Stimulated activated CD8-positive, alpha-beta memory T cell treated with anti-CD3 and anti-CD28 coated beads, Interleukin-7, amount 100 ng/mL, for 24 hours (primary cell): ENCODE data around the gene PRSS21.

Experiments used
- DNase-seq: peaks from one replicate; pipeline ENCODE4 v3.0.0-alpha.2; 2020; ENCODE audit warnings: low read depth

Gene PRSS21

DNA sequence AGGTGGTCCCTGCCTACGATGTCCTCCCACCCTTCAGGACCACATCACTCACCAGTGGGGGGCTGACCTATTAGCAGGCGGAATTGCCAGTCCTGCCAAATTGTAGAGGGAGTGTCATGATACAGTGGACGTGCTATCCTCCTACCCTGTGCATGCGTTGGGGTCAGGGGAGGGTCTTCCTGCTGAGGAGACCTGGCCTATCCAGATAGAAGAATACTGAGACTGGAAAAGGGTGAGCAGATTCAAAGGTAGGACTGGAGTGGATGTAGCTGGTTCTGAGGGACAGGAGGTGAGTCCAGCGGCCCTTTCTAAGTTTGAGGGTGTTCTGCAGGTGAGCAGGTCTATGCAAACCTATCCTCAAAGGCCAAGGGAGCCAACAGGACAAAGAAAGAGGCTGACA, 10.8 kb upstream of the PRSS21 start:
- DNase-seq = no peak

DNA sequence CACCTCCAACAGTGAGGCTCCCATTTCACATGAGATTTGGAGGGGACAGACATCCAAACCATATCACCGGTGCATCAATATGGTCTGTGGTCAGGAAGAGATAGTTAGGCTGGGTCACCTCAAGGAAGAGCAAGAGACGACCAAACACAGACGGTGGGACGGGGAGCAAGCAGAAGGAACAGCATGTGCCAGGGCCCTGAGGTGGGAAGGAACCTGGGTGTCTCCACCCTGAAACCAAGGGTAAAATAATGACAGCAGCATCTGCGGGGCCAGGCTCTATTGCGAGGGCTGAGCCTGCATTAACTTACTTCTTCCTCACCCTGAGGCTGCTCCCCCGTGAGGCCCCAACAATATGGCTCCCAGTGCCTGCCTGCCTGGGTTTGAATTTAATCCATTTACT, 8.9 kb upstream of the PRSS21 start:
- no peak for DNase-seq

GRCh38 chr16:2809149-2809760, 7.8 kb upstream of the PRSS21 start:
- DNase-seq = no peak

- DNase-seq = no peak
Observed at GRCh38 chr16:2810651-2811050, 6.4 kb upstream of the PRSS21 start.

DNA sequence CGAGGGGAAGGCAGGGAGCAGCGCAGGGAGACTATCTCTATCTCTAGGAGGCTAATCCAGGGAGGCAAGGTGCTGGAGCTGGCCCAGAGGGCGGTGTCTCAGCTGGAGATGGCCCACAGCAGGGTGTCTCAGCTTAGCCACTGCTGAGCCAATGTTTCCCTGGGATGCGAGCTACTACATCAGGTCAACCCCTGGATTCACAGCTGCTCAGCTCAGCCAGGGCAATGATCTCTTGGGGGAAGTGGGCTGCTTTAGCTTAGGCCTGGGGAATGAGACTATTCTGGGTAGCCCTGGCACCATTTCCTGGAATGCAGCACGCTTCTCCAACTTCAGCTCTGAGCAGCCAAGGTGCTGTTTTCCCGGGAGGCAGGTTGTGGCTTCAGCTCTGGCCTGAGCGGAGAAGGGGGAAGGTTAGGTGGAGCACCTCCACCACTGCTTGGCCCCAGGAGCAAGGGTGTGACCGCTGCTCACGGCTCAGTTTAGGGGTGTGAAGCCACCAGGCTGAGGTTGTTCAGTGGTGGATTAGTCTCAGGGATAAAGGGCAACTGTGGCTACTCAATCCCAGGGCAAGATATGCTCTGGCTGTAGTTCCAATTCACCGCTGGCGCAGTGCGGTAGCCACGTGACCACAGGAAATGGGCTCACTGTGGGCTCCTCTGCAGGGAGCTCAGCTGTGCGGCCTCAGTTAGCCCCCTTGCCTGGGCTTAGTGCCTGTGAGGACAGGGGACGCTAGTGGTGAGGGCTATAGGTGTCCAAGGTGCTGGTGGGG, 5.2 kb upstream of the PRSS21 start:
- DNase-seq = no peak

DNA sequence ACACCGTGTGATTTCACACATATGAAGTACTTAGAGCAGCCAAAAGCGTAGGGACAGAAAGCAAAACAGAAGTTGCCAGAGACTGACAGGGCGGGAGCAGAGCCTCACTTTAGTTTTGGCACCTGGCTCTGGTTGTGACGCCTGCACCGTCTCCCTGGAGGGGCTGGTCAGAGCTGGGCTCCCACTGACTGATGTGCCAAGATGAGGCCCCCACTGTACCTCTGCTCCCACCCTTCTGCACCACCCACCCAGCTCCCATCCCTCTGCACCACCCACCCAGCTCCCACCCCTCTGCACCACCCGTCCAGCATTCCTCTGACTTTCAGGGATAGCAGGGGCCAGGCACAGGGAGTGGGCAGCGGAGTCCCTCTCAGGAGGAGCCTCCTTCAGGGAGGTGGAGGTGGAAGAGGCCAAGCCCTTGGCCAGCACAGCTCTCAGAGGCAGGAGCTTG, 3.2 kb upstream of the PRSS21 start:
- no peak for DNase-seq

GRCh38 chr16:2814551-2815298, 2.3 kb upstream of the PRSS21 start:
- no peak for DNase-seq

DNA sequence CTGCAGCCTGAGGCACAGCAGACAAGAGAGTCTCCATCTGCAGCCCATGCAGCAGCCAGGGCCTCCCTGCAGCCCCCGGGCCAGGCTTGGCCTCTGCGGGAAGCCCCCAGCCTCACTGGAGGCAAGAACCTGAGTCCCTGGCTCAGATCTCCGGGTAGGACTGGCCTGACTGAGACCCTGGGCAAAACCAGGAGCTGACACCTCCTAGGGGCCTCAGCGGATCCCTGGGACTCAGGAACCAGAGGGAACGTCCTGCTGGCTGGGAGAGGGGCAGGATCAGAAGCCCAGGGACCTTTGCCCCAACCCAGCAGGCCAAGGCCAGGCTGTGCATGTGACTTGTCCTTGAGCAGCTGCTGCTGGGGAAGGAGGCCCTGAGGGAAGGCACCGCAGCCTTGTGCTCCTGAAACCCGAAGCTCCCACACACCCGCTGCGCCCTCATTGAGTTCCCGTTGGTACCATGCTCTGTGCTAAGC, 1.7 kb upstream of the PRSS21 start:
- no peak for DNase-seq

DNA sequence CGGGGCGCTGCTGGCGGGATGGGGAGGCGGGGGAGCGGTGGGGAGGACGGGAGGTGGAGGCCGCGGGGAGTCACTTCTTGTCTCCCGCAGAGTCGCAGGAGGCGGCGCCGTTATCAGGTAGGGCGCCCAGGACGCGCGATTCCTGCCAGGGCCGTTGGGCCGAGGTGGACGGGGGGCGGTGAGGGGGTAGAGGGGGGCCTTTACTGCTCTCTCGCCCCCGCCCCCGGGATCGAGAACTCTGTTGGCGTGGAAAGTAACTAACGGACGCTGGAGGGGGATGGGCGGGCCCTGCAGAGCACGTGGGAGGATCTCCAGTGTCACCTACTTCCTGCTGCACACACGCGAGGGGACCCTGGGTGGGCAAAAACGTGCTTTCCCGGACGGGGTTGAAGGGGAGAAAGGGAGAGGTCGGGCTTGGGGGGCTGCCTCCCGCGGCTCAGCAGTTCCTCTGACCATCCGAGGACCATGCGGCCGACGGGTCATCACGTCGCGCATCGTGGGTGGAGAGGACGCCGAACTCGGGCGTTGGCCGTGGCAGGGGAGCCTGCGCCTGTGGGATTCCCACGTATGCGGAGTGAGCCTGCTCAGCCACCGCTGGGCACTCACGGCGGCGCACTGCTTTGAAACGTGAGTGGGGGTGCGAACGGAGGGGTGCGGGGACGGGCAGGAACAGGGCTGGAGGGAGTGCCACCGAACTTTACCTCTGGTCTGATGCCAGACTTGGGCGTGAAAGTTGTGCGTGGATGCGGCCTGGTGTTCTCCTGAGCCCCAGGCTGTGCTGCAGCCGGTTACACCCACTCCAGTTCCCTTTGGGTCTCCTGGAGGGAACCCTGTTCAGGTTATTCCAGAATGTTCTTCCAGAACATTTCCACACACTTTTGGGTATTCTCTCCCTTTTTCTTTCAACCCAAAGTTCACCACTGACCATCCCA, 569 bp downstream of the PRSS21 start:
- DNase-seq = no peak

- no peak for DNase-seq
Observed at GRCh38 chr16:2818272-2818876, 1.3 kb downstream of the PRSS21 start.

DNA sequence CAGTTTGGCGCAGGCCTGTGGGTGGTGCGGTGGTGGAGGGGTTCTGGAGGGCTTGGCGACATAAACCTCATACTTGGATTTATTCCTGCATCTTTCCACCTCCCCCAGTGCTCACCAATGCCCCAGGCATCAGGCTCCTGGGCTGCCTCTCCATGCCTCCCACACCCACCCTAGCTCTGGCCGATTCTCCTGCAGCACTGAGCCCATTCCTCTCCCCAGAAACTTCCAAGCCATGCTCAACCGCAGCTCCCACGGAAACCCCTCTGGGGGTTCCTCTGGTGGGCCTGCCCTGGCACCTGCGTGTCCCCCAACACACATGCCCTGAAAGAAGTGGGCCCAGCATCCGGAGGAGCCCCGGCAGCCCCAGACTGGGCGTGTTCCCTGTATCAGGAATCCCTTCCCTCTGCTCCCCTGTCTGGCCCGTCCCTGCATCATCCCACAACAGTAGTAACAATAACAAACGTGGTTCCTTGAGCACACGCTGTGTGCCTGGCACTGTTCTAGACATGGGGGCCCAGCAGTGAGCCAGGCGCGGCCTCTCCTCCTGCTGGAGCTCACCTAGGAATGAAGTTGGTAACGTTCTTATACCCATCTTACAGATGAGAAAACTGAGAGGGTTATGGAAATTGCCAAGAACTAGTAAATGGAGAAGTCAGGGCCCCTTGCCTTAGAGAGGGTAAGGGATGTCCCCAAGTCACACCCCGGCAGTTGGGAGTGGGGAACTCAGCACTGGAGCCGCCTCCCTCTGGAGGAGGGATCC, 2.3 kb downstream of the PRSS21 start:
- no peak for DNase-seq

GRCh38 chr16:2819939-2820835, 3.1 kb downstream of the PRSS21 start:
- DNase-seq = no peak

GRCh38 chr16:2820836-2821486, 3.9 kb downstream of the PRSS21 start:
- no peak for DNase-seq

DNA sequence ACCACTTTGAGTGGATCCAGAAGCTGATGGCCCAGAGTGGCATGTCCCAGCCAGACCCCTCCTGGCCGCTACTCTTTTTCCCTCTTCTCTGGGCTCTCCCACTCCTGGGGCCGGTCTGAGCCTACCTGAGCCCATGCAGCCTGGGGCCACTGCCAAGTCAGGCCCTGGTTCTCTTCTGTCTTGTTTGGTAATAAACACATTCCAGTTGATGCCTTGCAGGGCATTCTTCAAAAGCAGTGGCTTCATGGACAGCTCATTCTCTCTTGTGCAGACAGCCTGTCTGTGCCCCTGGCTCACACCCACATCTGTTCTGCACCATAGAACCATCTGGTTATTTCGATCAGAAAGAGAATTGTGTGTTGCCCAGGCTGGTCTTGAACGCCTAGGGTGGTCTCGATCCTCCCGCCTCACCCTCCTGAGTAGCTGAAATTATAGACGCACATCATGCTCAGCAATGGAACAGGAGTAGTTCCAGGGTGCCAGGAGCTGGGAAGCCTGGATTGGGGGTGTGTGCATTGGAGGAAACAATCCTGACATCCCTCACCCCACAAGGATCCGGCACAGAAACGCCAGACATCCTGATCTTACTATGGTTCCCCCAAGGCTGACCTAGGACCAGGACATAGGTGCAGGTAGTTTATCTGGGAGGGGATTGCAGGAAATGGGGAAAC, 4.6 kb downstream of the PRSS21 start:
- no peak for DNase-seq

DNA sequence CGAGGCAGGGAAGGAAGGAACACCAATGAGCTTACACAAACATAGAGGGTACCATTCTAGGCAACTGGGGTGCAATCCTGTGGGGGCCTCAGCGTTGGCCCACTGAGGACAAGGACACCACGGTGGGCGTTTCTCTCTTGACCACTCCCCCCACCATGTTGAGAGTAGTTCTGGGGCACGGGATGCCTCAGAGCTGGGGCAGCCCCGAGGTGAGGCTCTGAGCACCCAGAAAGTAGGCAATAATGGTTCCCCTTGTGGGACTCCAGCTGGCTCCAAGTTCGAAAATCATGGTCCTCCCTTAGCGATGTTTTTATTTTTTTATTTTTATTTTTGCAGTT, 5.1 kb downstream of the PRSS21 start:
- DNase-seq = no peak

GRCh38 chr16:2822496-2822895, 5.5 kb downstream of the PRSS21 start:
- no peak for DNase-seq

- no peak for DNase-seq
Observed at GRCh38 chr16:2824626-2825025, 7.6 kb downstream of the PRSS21 start.

DNA sequence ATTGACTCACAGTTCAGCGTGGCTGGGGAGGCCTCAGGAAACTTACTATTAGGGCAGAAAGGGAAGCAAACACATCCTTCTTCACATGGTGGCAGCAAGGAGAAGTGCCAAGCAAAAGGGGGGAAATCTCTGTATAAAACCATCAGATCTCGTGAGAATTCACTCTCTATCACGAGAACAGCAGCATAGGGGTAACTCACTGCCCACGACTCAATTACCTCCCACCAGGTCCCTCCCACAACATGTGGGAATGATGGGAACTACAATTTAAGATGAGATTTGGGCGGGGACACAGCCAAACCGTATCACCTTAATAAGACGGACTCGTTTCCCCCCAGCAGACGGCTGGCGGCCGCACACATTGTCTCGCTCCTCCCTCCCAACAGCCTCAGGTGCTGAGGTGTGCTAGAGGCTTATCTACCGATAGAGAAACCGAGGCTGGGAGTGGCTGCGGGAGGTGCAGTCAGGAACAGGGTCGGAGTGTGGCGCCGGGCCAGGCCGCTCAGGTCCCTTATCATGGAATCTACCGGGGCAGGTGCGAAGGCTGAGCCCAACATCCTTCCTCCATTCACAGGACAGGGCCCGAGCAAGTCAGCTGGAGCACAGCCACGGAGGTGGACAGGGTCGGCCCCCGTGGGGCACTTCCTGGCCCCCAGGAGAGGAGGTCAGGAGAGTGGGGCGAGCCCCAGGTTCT, 8.2 kb downstream of the PRSS21 start:
- DNase-seq = no peak
